Activated CD8-positive, alpha-beta memory T cell treated with anti-CD3 and anti-CD28 coated beads for 36 hours (primary cell): ENCODE data around the gene SPDYE4. TPM values are rescaled to one million over a fixed set of nuclear protein-coding genes. Genes with fewer than 3 reads are reported as not detected.

Source experiments
- CTCF ChIA-PET: fragments of 350-600 bp; sonication (Branson Sonifier 250); formaldehyde crosslinking; loops from one replicate; lab custom pipeline; 2021; ENCODE audit warnings: antibody characterized with exemption; lab: Charles Lee
- POLR2A ChIA-PET: fragments of 350-600 bp; sonication (Branson Sonifier 250); formaldehyde crosslinking; loops from one replicate; lab custom pipeline; 2021; ENCODE audit warnings: antibody characterized with exemption; lab: Charles Lee
- total RNA-seq, 2 experiments: library from RNA; stranded (reverse); gene quantifications; one replicate each; pipeline ENCODE4 v1.2.3, GENCODE V29; 2021

The SPDYE4 gene
- total RNA-seq, 2 experiments from 2014 or later = not detected

DNA sequence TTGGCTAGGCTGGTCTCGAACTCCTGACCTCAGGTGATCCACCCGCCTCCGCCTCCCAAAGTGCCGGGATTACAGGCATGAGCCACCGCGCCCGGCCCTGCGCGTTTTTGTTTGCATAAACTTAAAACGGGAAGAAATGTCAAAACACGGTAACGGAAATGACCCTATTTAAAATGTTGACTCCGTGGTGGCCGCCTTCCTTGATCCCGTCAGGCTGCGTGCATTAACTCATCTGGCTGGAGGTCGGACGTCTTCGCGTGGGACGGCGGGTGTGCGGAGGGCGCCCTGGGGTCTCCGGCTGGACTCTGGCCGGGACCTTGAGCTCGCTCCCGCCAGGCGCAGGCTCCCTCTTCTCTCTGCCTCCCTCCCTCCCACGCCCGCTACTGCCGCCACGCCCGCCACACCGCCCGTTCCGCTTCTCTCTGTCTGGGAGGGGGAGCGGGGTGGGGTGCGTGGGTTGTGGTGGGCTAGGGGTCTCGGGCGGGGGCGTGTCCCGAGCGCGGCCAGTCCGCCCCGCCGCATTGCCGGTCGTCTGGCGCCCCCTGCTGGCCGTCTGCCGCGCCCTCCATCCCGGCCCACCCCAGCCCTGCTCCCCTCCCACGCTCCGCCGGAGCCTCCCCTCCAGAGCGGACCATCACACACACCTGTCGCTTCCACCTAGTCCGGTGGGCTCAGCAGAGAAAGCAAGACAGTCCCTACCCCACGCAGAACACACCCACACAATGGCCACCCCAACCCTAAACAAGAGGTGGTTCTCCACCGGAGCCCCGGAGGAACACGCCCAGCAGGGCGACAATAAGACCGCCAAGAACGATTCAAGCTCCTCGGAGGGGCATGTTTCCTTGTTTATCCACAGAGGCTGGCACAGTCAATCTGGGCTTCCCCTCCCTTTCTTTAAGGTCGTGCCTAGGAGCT is 12.5 kb downstream of the SPDYE4 start:
- ChIA-PET POLR2A (interaction anchor here (1.5 kb wide), 1 partner anchor 362 kb away, joined by 5 read pairs; no protein-coding TSS in a partner anchor), CTCF (interaction anchor here (0.6 to 2.8 kb wide), 13 partner anchors 10 to 445 kb away, joined by 3 to 20 read pairs (median 4); partner anchors contain the start of gene SPDYE4)

DNA sequence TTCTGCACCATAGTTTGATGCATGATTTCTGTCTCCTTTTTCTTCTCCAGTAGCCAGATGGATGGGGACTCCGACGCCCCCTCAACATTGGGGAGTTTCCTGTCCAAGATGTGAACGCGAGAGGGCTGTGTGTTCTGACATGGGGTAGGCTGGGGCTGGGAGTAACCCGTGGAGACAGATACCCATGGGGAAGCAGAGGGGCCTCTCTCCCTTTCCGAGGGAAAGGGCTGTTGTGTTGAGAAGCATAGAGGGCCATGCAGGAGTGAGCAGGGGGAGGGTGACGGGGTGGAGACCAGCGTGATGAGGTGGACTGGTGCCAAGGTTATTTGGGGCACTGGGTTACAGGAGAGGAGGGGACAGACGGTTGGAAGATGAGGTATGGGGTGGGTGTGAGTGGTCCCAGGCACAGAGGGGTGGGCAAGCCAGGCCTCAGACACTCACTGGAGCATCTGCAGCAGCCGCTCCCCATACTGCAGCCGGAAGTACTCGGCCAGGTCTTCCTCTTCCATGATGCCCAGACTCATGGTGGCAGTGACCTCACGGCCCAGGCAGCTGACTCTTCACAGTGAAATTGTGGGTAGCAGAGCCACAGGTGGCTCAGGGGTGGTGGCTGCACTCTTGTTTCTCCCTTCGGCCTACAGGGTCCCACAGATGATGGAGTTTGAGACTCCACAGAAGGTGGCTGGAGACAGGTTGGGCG is 14.1 kb downstream of the SPDYE4 start:
- ChIA-PET CTCF (interaction anchor here (1.3 kb wide), 1 partner anchor 360 kb away, joined by 5 read pairs; no protein-coding TSS in a partner anchor), POLR2A (no interaction called here)

DNA sequence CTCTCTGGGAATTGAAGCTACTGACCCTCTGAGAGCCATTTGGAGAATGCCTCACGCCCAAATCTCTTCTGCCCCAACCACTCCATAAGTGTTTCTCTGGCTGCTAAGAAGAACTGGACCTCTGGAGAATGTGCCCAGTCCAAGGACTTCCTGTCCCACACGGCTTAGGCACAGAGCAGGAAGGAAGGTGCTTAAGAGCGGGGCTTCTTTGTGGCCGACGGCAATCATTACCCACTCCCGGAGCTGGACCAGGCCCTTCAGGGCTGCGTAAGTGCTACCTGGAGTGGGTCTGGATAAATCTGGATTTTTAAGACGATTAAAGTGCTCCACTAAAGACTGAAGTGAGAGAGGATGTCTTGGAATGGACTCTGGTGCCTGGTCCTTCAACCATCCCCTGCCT is 15.5 kb downstream of the SPDYE4 start:
- POLR2A ChIA-PET = no interaction called here

DNA sequence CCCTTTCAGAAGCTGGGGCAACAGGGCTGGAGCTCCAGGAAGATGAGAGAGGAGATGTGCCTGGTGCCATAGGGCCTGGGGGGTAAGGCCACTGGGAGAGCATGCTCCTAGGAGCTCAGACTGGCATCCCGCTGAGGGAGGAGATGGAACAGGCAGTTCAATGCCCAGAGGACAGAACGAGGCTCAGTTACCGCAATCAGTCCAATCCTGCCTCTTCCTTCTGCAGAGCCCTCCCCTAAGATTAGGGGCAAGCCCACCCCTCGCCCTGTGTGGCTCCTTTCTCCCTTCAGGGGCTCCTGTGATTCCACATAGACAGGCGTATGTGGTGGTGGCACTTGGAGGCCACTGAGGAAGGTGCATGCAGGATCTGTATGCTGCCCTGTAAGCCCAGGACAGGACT is 16.1 kb downstream of the SPDYE4 start:
- CTCF ChIA-PET = interaction anchor here (1.6 to 2.4 kb wide), 2 partner anchors 11 to 332 kb away, joined by 4 to 6 read pairs; no protein-coding TSS in a partner anchor
- POLR2A ChIA-PET = interaction anchor here (0.6 kb wide), 1 partner anchor 367 kb away, joined by 4 read pairs; no protein-coding TSS in a partner anchor

More for the DNA sequence above, 15.5 kb downstream of the SPDYE4 start:
- CTCF ChIA-PET = interaction anchor here (2.4 kb wide), 1 partner anchor 332 kb away, joined by 6 read pairs; no protein-coding TSS in a partner anchor

DNA sequence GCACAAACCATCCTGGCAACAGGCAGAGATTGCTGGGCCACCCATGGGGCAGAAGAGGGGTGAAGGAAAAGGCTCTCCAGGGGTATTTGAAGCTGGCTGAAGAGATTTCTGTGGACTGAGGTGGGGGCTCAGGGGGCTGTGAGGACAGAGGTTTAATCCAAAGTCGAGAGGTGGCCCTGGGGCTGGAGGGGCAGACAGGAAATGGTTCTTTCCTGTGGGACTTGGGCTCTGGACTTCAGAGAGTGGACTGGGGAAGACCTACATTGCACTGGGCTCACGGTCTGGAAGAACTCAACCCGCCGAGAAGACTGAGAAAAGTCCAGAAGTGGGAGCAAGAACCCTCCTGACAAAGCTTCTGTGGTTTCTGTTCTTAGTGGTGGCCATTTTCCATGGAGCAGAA is 16.6 kb downstream of the SPDYE4 start:
- CTCF ChIA-PET = interaction anchor here (1.0 to 2.4 kb wide), 3 partner anchors 11 to 331 kb away, joined by 3 to 6 read pairs (median 4); no protein-coding TSS in a partner anchor
- POLR2A ChIA-PET = interaction anchor here (1.1 kb wide), 1 partner anchor 111 kb away, joined by 3 read pairs; the partner anchor contains the start of gene MYH10

DNA sequence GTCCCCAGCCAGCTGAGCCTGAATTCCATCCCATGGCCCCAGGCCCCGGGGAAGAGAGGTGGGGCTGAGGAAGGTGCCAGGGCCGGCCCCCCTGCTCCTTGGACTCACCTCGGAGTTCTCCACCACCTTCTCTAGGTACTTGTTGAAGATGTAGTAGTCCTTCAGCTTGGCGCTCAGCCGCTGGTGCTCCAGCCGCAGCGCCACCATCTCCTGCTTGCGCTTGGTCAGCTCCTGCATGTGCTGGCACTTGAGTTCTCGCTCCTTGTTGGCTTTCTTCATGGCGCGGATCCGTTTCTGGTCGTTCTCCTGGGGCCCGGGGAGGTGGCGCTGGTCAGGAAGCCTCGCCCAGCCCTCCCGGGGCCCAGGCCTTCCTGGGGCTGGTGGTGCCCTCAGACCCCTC is 17.0 kb downstream of the SPDYE4 start:
- ChIA-PET POLR2A (interaction anchor here (1.1 kb wide), 1 partner anchor 111 kb away, joined by 3 read pairs; the partner anchor contains the start of gene MYH10), CTCF (interaction anchor here (1.0 to 2.4 kb wide), 4 partner anchors 12 to 358 kb away, joined by 3 to 6 read pairs (median 4); no protein-coding TSS in a partner anchor)

DNA sequence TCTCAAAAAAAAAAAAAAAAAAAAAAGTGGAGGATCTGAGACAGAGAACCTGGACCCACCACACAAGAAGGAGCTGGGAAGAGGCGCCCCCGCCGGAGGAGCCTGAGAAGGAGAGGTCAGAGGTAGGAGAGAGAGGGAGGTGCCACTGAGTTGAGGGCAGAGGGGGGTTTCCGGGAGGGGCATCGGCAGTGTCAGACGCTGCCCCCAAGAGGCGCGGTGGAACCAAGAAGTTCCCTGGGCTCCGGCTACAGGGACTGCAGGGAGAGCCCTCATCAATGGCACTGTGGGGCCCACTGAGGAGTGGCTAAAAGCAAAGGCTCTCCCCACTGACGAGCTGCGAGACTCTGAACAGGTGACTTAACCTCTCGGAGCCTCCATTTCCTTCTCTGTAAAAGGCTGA is 17.9 kb downstream of the SPDYE4 start:
- ChIA-PET POLR2A (interaction anchor here (0.6 to 1.1 kb wide), 3 partner anchors 110 to 344 kb away, joined by 3 to 5 read pairs (median 4); partner anchors contain the start of gene MYH10), CTCF (interaction anchor here (0.7 to 2.4 kb wide), 4 partner anchors 174 to 357 kb away, joined by 4 to 7 read pairs (median 5); no protein-coding TSS in a partner anchor)

DNA sequence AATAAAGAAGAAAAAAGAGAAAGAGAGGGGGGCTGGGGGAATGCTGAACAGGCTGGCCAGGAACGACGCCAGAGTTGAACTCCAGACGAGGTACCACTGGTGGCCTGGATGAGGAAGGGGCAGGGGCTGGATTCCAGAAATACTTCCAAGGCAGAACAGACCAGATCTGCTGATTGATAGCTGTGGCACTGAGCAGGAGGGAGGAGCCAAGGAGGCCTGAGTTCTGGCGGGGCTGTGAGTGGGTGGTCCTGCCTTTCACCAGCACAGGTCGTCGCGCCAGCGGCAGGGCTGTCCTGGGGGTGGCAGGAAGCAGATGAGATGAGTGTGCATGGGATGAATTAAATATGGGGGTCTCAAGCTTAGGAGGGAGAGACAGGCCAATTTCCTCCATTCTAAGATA is 19.2 kb downstream of the SPDYE4 start:
- POLR2A ChIA-PET = no interaction called here
- CTCF ChIA-PET = no interaction called here

DNA sequence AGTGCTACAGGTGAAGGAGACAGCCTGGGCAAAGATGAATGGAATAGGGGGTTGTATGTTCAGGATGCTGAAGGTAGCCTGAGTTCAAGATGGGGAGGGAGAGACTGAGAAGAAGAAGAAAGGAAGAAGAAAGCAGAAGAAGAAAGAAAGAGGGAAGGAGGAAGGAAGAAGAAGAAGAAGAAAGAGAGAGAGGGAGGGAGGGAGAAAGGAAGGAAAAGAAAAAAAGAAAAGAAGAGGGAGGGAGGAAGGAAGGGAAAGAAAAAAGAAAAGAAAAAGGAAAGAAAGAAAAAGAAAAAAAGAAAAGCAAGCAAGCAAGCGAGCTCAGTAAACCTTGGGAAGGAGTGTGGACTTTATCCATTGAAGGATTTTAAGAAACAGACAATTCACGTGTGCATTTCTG is 21.6 kb downstream of the SPDYE4 start:
- ChIA-PET POLR2A (no interaction called here), CTCF (interaction anchor here (1.2 kb wide), 1 partner anchor 10 kb away, joined by 4 read pairs; no protein-coding TSS in a partner anchor)

DNA sequence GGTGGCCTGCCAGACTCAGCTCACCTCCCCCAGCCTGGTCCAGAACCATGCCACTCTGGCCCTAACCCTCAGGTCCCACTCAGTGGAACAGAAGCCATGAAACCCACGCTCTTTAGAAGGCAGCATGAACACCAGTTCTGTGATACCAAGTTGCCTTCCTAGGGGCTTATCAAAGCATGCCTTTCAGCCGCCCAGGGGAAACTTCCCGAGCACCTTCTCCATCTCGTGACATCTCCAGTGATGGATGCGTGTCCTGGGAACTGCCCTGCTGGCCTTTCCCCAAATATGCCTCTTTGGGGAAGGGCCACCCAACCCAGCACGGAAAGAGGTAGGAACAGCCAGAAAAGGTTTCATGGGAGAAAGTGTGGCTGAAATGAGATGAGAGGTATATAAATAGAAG is 22.0 kb downstream of the SPDYE4 start:
- CTCF ChIA-PET = interaction anchor here (1.2 kb wide), 1 partner anchor 10 kb away, joined by 4 read pairs; no protein-coding TSS in a partner anchor

DNA sequence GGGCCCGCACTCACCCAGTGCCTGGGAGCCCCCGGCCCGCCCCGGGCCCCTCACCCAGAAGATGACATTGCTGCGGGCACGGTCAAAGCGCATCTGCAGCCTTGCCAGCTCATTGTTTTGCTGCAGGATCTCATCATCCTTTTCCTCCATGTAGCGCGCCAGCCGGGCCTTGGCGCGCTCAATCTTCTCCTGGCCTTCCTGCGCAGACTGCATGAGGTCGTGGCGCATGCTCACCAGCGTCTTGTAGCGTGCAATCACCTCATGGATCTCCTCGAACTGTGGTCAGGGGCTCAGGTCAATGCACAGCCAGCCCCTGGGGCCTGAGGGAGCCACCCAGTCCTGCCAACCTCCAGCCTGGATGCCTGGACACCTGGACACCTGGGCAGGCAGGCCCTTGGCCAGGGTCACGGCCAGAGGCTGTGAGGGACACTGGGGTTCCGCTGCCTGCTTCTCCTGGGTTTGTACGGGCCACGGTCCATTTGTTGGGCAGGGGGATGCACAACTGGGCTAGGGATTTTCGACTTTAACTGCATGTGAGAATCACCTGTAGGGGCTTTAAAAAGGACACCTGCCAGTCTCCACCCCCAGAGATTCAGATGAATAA is 22.9 kb downstream of the SPDYE4 start:
- POLR2A ChIA-PET = no interaction called here
- CTCF ChIA-PET = interaction anchor here (1.2 kb wide), 1 partner anchor 11 kb away, joined by 4 read pairs; no protein-coding TSS in a partner anchor

More for the DNA sequence above, 22.0 kb downstream of the SPDYE4 start:
- POLR2A ChIA-PET = no interaction called here

DNA sequence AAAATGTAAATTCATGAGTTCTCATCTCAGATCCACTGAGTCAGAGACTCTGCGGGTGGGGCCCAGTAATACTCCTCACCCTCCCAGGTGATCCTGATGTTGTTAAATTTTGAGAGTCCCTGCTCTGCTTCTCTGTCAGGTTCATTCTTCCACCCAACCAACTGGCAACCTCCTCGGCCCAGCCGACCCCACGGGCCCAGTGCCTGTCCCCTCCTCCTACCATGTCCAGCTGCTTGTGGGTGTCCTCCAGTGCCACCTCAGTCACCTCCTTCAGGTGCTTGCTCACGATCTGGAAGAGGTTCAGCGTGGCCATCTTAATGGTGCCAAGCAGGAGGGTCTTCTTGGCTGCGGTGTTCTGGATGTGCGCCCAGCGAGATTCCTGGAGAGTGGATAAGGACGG is 23.5 kb downstream of the SPDYE4 start:
- POLR2A ChIA-PET = no interaction called here
- CTCF ChIA-PET = no interaction called here

DNA sequence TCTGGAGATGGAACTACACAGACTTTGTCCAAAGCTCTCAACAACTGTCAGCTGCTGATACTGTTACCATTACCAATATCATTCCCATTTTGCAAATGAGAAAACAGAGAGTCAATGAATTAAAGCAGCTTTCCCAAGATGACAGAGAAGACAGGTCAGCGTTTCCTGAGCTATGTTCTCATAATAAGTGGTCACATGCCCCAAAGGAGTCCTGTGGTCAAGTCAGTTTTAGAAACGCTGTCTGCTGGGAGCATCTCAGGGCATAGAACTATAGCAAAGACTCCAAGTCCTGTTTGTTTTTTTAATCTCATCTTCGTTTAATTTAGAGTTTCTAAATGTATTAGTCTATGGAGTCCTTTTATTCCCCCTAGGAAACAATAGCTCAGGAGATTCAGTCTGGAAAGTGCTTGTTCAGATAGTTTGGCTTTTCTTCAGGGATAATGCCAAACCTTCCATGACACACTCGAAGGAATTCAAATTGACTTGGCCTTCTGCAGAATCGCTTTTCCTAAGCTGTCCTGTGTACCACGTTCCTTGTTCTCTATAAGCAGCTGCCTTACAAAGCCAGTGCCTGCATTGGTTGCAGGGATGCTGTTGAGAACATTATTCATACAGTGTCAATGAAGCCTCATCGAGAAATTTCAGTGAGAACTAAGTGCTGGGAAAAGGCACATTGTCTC is 25.8 kb downstream of the SPDYE4 start:
- ChIA-PET POLR2A (no interaction called here), CTCF (interaction anchor here (0.7 to 1.3 kb wide), 3 partner anchors 14 to 349 kb away, joined by 3 to 4 read pairs (median 4); no protein-coding TSS in a partner anchor)

DNA sequence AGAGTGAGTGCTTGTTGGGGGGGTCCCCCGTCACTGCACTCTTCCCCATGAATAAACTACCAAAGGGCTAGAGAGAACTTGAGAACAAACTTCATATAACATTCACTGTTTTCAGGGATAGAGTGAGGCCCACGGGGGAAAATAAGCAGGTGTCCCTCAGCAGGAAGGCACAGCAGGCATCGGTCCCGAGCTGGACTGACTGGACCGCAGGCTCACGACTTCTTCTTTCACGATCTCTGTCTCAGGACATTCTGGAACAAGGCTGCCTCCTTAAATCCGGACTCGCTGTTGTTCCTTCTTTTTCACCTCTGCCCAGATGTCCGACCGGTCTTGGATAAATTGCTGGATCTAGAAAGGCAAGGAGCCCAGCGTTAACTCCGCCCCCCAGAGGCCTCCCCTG is 28.5 kb downstream of the SPDYE4 start:
- CTCF ChIA-PET = no interaction called here
- POLR2A ChIA-PET = no interaction called here

DNA sequence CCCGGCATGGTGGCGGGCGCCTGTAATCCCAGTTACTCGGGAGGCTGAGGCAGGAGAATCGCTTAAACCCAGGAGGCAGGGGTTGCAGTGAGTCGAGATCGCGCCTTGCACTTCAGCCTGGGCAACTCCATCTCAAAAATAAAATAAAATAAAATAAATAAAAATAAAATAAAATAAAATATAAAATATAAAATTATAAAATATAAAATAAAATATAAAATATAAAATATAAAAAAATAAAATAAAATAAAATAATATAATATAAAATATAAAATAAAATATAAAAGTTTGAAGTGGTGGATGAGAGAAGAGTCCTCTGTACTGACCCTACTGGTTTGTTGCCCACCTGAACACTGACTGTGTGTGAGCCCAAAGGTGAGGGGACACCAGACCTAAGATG is 28.9 kb downstream of the SPDYE4 start:
- ChIA-PET POLR2A (no interaction called here), CTCF (no interaction called here)

DNA sequence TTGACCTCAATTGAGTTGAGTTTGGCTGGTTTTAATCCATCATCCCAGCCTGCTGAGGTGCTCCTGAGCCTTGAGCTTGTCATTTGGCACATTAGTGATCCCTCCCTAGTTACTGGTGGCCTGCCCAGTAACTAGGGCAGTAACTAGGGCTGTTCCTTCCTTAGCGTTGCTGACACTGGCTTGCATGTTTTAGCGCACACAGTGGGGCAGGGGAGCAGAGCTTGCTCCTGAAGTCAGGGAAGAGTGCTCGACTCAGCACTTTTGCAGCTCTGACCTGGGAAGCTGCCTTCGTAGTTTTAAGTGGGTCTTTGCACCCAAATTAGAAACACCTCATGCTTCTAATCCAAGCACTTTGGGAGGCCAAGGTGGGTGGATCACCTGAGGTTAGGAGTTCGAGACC is 29.4 kb downstream of the SPDYE4 start:
- CTCF ChIA-PET = no interaction called here
- POLR2A ChIA-PET = no interaction called here

DNA sequence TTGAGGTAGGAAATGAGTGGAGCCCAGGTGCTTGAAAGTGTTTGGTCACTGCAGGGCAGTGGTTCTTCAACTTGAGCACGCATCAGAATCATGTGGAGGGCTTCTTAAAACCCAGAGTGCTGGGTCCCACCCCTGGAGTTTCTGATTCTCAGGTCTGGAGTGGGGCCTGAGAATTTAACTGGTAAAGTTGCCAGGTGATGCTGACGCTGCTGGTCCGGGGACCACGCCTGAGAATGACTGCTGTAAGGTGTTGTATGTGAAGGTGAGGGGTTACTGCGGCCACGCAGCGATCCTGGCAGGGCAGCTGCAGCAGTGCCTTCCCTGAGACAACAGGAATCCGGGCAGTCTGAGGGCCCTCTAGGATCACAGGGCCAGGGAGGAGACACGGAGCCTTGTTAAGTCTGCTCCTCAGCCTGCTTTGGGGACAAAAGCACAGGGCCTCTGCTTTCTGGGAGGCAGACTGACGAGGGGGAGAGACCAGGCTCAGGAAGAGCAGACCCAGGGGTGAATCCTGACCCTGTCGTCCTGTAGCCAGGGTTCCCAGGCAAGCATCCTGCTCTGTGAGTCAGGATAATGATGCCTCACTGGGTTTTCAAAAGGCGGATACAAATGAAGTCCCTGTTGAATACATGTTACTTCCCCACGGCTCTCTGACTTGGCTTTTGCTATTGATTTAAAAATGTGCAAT is 30.0 kb downstream of the SPDYE4 start:
- ChIA-PET CTCF (no interaction called here), POLR2A (no interaction called here)
